ENCODE data around the gene SARDH. TPM values are rescaled to one million over a fixed set of nuclear protein-coding genes. Genes with fewer than 3 reads are reported as not detected.

Gene SARDH
- total RNA-seq, 1 experiment from 2014 or later: 5.3 TPM

DNA sequence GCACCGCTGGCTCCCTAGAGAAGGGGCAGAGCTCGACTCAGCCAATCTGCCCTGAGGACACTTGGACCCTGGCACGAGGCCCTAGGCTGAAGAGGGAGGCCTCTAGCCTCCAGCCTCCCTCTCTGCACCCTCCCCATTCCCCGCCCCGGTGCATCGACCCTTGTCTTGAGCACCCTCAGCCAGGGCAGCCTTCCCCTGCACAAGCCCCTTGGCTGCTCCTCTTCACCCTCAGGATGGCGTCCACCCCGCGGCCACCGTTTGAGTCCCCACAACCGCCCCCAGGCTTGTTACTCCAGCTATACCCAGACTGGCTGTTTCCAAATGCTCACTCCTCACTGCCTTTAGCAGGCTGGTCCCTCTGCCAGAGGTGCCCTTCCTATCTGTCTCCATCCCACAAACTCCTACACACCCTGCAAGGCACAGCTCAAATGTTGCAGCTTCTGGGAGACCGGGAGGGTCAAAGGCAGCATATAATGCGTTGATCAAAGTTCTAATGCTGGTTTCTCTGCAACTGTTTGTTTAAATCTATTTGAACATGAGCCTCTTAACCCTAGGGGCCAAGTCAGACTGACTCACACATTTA is 122.5 kb downstream of the SARDH start:
- H3K18ac ChIP-seq (ENCODE audit: insufficient read length, low read depth, low read length): no peak overlapping the region
- no peak overlapping the region for H3K14ac ChIP-seq (ENCODE audit: insufficient read depth, low read length)
- no peaks in the 10 kb centered on the region; a peak in 2 of 5 replicates for H3K9me3 Mint-ChIP-seq
- H3K4me2 ChIP-seq (ENCODE audit: insufficient read depth, insufficient read length, low read length): no peak overlapping the region
- H3K4ac ChIP-seq (ENCODE audit: low read depth, low read length): no peak overlapping the region
- no peak overlapping the region for H3K4me3 Mint-ChIP-seq
- no peak overlapping the region for H3K9ac ChIP-seq (ENCODE audit: extremely low read depth, insufficient read length, low read length)
- H3K23me2 ChIP-seq (ENCODE audit: insufficient read length, low read depth, low read length, poor library complexity, severe bottlenecking): no peaks in the 10 kb centered on the region
- H3K36me3 Mint-ChIP-seq (ENCODE audit: insufficient read depth in 1 of 3, low read depth in 3 of 3): no peaks in the 10 kb centered on the region
- H2BK12ac ChIP-seq (ENCODE audit: insufficient read length, low read depth, low read length): no peak overlapping the region
- no peak overlapping the region for H2BK120ac ChIP-seq (ENCODE audit: low read depth, low read length, poor library complexity, severe bottlenecking)
- H3K27me3 Mint-ChIP-seq (ENCODE audit: low read depth): peaks cover 71% of the 10 kb centered on the region
- no peaks in the 10 kb centered on the region for H3K9me3 ChIP-seq (ENCODE audit: control insufficient read depth, low read depth, low read length)
- H3K79me1 ChIP-seq (ENCODE audit: insufficient read depth, low read depth, low read length, poor library complexity, severe bottlenecking): no peaks in the 10 kb centered on the region
- H3K27ac Mint-ChIP-seq: no peak overlapping the region
- H2BK5ac ChIP-seq (ENCODE audit: insufficient read length, low read length): no peak overlapping the region
- no peak overlapping the region for H4K8ac ChIP-seq (replicated peaks; ENCODE audit: insufficient read length, low read depth, low read length)
- WGBS (ENCODE audit: extremely low coverage, insufficient read length, low lambda C conversion rate): no CpG with 5 or more reads among the region's 13 CpGs
- no peak overlapping the region for H3T11ph ChIP-seq (ENCODE audit: low read length)
- no peak overlapping the region for H3K23ac ChIP-seq (ENCODE audit: insufficient read length, low read depth, low read length)
- H3K27ac ChIP-seq (ENCODE audit: insufficient read length, low read depth, low read length): no peak overlapping the region
- H3K79me2 ChIP-seq (ENCODE audit: insufficient read depth, low read length): no peaks in the 10 kb centered on the region
- no peak for DNase-seq
- no peak overlapping the region for H4K5ac ChIP-seq (ENCODE audit: insufficient read length, low read depth, low read length)
- H2AK5ac ChIP-seq (ENCODE audit: insufficient read length, low read length): no peak overlapping the region
- TF ChIP-seq, protein P1, sequence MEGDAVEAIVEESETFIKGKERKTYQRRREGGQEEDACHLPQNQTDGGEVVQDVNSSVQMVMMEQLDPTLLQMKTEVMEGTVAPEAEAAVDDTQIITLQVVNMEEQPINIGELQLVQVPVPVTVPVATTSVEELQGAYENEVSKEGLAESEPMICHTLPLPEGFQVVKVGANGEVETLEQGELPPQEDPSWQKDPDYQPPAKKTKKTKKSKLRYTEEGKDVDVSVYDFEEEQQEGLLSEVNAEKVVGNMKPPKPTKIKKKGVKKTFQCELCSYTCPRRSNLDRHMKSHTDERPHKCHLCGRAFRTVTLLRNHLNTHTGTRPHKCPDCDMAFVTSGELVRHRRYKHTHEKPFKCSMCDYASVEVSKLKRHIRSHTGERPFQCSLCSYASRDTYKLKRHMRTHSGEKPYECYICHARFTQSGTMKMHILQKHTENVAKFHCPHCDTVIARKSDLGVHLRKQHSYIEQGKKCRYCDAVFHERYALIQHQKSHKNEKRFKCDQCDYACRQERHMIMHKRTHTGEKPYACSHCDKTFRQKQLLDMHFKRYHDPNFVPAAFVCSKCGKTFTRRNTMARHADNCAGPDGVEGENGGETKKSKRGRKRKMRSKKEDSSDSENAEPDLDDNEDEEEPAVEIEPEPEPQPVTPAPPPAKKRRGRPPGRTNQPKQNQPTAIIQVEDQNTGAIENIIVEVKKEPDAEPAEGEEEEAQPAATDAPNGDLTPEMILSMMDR (conservative IDR thresholded peaks at IDR 0.05): no peak
- no peak overlapping the region for H4K91ac ChIP-seq (ENCODE audit: insufficient read length, low read depth, low read length)
- no peak overlapping the region for H2BK15ac ChIP-seq (ENCODE audit: low read depth, low read length)
- no peak overlapping the region for H2BK20ac ChIP-seq (ENCODE audit: low read depth, low read length, poor library complexity, severe bottlenecking)
- H3K4me1 ChIP-seq (ENCODE audit: insufficient read depth, low read length): no peaks in the 10 kb centered on the region
- no peaks in the 10 kb centered on the region for H4K20me1 ChIP-seq (ENCODE audit: control insufficient read depth, insufficient read depth, insufficient read length)
- H3K27me3 ChIP-seq (ENCODE audit: insufficient read depth, low read length): no peaks in the 10 kb centered on the region; the same call in 1 of the 2 replicates
- peaks cover 6 to 17% of the 10 kb centered on the region in 2 experiments for H3K4me1 Mint-ChIP-seq
- H3K56ac ChIP-seq (ENCODE audit: insufficient read length, low read depth, low read length): no peak overlapping the region
- H2AFZ ChIP-seq (ENCODE audit: low read length): no peak overlapping the region

Measured in H9 (cell line).